ENCODE measurements around the gene RBM45. TPM values are rescaled to one million over a fixed set of nuclear protein-coding genes. Genes with fewer than 3 reads are reported as not detected.
A peak's percentile ranks its signal among the peaks of the same experiment; 100 is the strongest.
"Not testable (repeated sequence)": the region's sequence is repeated elsewhere in the genome, so short reads cannot be mapped to it uniquely, and the experiment has no call there.

The RBM45 gene, protein sequence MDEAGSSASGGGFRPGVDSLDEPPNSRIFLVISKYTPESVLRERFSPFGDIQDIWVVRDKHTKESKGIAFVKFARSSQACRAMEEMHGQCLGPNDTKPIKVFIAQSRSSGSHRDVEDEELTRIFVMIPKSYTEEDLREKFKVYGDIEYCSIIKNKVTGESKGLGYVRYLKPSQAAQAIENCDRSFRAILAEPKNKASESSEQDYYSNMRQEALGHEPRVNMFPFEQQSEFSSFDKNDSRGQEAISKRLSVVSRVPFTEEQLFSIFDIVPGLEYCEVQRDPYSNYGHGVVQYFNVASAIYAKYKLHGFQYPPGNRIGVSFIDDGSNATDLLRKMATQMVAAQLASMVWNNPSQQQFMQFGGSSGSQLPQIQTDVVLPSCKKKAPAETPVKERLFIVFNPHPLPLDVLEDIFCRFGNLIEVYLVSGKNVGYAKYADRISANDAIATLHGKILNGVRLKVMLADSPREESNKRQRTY
- total RNA-seq = 21.2 and 24.0 TPM in 2 replicates

DNA sequence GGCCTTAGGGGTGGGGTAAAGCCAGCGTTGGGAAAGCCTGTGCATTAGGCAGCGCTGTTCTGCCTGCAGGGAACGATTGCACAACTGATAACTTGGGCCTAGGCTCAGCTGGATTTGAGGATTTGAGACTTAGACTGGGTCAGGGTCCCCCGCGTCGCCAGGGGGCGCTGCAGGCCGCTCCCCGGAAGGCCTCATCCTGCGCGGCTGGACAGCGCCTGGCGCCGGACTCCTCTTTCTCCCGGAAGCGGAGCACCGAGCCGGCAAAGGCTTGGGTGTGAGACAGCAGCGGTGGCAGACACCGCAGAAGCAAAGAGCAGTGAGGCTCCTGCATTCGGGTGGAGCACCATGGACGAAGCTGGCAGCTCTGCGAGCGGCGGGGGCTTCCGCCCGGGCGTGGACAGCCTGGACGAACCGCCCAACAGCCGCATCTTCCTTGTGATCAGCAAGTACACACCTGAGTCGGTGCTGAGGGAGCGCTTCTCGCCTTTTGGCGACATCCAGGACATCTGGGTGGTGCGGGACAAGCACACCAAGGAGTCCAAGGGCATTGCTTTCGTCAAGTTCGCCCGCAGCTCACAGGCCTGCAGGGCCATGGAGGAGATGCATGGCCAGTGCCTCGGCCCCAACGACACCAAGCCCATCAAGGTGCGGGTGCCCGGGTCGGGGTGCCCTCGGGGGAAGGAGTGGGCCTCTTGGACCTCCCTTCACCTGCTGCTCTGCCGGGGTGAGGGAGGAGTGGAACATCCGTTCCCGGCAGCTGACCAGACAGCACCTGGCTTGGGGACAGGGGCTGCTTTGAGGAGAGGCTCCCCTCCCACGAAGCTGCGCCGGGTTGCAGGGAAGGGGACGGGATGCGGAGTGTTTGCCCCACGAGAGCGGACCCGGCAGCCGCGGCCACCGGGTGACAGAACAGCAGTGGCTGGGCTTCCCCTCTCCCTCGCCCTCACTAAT lies at the start of gene RBM45:
RBM45 (plus strand) TSS at position 236 of the 951 bp plus-strand sequence; CDS start at position 346, 110 bp downstream.
- DNase-seq (ENCODE audit: low read depth, low spot score) = peak; percentile 51

DNA sequence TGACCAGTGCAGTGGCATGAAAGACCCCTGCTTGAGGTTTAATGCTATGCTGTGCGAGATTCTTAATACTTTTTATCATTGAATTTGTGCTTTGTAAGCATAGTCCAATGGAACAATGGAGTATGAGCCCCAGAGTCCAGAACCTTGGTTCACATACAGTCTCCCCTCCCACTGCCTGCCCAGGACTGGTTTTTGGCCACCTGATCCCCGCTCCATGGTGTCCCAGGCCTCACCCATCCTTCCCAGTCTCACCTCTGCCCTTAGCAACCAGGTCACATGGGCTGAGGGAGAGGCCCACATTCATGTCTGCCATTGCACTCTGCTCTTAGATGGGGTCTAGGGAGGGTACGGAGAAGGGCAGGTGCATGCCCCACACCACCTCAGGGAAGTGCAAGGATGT lies 45.9 kb upstream of the RBM45 start:
- no peak for DNase-seq (ENCODE audit: low read depth, low spot score)

DNA sequence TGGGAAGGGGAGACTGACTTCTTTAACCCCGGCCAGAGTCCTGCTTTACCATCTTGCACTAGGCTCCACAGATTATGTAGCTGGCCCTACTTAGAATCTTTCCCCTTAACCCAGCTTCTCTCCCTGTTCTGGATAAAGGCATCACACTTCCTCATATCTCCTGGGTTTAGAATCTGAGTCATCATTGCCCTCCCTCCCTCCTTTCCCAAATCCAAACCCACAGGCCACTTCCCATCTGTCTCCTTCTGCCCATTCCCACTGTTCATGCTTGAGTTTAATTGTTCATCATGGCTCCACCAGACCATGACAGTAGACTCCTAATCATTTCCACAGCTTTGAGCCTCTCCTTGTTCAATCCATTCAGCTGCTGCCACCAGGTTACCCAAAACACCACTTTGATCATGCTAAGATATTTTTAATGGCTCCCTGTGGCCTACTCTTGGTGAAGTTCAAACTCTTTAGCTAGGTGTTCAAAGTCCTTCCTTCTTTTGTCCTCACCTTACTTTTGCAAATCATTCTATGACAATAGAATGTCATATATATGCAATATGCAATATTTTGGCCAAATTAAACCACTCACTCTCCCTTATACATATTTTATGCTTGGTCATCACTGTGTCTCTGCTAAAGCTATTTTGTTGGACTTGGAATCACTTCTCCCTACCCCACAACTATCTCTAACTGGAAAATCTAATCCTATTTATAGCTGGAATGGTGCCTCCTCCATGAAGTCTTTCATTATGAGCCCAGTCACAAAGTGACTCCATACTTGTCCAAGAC lies 45.2 kb upstream of the RBM45 start:
- no peak for DNase-seq (ENCODE audit: low read depth, low spot score)

DNA sequence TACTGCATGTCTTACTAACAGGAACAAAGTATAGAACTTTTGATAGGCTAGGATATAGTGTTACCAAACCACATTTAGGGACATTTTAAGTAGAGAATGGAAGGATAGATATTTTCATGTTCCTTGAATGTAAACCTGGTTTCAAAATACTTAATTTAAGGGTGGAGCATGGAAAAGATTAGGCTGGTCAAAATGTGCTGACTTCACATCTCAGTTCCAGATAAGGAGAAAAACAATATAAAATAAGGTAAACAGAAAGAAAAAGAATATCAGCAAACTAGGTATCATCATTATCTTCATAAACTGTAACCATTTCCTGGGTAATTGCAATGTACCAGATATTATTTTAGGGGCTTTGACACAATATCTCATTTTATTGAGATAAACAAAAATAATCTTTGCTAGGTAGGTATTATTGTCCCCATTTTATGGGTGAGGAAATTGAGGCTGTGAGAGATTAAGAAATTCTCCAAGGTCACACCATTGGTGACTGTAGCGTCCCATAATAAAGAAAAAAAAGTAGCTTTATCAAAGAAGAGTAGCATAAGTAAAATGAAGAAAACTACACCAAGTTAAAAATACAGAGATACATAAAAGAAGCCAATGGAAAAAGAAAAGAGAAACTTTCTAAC lies 43.3 kb upstream of the RBM45 start:
- no peak for DNase-seq (ENCODE audit: low read depth, low spot score)

DNA sequence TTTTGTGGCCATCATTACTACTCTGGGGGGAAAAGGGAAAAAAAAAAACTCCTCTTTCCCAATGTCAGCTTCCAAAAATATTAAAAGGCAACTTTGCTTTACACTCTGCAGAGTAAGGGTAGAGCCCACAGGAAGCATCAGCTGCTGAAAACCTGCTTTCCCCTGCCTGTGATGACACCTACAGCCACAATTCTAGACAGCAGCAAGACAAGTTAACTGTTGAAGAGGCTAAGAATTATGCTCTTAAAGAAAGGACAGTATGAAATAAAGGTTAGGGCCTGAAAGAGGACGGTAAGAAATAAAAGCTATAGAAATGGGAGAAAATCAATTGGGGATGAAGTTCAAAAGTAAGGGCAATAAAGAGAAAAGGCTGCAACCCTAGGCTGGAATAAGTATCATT lies 42.7 kb upstream of the RBM45 start:
- no peak for DNase-seq (ENCODE audit: low read depth, low spot score)

DNA sequence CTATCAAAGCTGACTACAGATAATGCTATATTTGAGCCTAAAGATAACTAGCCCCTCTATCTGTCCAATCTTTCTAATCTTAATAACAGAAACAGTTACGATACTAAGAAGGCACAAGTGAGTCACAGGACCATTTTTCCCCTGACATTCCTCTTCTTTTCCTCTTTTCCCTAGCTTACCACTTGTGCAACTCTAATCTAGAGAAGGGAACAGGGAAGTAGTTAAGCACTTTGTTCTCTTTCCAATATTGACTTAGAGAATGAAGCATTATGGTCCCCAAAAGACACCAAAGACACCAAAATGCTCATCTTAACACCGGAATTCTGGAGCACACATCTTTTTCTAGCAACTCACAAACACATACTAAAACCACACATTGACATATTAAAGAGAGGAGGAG lies 41.4 kb upstream of the RBM45 start:
- no peak for DNase-seq (ENCODE audit: low read depth, low spot score)

DNA sequence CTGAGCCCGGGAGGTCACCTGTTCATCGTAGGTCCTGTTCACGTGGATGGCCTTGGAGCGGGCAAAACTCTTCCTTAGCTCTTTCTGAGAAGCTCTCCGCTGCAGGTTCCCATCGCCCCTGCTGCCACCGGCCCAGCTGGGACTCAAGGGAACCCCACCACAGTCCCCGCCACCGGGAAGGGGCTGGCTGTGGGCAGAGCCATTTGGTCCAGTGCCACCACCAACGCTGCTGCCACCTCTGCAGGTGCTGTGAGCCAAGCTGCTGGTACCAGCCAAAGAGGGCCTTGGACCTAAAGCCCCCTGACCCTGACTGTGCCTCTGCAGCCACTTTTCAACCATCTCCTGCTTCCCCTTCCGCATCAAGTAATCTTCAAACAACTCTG lies 40.2 kb upstream of the RBM45 start:
- no peak for DNase-seq (ENCODE audit: low read depth, low spot score)

DNA sequence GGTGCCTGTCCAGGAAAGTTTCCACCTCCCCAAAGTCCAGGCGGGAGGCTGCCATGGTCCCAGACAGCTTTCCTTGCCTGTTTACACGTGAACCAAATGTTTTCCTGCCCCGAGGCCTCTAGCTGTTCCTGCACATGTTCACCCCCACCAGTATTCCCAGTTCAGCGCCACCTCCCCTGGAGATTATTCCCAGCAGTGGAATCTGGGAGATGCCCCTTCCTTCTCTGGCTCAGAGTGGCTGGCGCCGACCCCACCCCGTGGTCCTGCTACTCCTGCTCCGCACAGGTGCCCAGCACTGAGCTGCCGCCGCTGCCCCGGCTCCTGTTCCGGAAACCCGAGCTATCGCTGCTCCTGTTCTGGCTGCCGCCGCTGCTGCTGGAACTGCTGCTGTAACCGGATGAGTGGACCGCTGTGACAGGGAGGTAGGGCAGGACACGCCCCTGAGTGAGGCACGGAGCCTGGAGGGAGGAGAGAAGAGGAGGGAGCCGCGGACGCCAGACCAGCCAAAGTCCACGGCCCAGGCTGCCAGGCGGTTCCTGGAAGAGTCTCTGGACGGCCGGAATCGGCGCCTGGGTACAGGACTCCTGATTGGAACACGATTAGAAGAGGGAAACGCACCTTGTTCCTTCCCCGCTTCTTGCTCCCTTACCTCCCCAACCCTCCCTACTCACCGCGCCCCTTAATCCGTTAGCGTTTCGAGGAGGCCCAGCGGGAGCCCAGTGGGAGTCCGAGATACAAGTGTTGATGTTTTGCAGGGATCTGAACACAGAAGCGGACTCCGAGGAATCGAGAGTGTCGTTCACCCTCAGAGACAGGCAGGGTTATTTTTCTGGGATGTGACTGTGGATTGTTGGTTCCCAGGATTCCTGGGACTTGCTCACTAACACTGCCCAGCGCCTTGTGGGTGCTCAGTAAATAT lies 39.6 kb upstream of the RBM45 start, which contains the start of gene PDE11A:
PDE11A (minus strand) TSS at position 395 of the 919 bp plus-strand sequence; CDS start at position 55, 340 bp downstream.
- DNase-seq (ENCODE audit: low read depth, low spot score) = peak; percentile 10

DNA sequence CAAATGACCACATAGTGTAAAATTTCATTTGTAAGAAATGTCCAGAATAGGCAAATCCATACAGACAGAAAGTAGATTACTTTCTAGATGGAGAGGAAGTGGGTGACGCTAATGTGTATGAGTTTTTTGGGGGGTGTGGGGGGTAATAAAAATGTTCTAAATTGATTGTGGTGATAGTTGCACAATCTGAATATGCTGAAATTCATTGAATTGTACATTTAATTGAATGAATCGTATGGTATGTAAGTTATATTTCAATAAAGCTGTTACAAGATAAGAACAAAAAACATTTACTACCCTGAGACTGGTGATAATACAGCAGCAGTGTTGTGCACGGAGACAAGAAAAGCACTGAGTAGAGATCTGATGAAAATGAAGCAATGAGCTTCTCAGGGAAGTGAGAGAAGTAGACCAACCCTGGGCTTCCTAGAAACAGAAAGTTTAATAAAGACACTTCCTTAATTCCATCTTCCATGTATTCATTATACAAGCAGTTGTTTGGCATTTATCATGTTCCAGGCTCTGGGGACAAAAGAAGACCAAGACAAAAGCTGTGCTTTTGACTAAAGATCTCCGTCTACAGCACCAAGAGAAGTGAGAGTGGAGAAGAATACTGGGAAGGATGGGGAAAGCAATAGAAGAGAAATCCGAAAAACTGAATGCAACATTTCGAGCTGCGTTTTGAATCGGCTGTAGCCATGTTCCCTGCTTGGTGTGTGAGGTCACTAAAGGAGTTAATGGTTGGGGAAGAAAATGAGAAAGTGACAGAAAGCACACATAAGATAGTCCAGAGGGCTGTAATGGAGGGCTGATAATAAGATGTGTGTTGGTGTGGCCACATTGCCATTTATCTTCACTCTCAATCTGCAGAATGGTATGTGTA lies 37.9 kb upstream of the RBM45 start:
- no peak for DNase-seq (ENCODE audit: low read depth, low spot score)

DNA sequence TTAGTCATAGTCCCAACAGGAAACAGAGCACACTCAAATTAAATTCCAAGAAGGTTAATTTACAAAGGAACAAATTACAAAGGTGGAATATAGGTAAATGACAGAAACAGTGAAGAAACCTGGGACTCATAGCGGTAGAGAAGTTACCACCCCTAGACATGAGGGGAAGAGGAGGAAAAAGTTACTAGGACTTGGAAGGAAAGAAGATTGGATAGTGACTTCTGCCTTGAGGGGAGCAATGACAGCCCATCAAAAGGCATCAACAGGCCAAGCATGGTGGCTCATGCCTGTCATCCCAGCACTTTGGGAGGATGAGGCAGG lies 37.3 kb upstream of the RBM45 start:
- DNase-seq (ENCODE audit: low read depth, low spot score) = no peak

DNA sequence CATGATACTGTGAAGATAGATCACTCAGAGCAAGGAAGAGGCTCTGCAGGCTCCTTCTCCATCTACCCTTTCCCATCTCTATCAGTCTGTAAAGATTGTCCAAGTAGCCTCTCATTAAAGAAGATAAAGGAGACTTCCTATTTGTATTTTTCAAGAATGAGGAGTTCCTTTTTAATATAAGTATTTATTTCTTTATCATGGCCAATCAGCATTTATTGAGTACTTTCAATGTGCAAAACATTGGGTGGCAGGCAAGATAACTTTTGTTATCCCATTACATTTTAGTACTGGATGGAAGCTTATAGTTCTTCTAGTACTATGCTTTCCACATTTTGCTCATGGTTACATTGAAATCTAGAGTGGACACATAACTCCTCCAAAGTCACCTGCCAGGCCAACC lies 36.1 kb upstream of the RBM45 start:
- DNase-seq (ENCODE audit: low read depth, low spot score) = no peak

DNA sequence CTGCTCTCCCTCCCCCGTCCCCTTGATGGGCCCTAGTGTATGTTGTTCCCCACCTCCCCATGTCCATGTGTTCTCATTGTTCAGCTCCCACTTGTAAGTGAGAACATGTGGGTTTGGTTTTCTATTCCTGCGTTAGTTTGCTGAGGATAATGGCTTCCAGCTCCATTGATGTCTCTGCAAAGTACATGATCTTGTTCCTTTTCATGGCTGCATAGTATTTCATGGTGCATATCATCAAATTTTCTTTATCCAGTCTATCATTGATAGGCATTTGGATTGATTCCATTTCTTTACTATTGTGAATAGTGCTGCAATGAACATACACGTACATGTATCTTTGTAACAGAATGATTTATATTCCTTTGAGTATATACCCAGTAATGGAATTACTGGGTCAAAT lies 33.0 kb upstream of the RBM45 start:
- not testable (repeated sequence) for DNase-seq (ENCODE audit: low read depth, low spot score)

DNA sequence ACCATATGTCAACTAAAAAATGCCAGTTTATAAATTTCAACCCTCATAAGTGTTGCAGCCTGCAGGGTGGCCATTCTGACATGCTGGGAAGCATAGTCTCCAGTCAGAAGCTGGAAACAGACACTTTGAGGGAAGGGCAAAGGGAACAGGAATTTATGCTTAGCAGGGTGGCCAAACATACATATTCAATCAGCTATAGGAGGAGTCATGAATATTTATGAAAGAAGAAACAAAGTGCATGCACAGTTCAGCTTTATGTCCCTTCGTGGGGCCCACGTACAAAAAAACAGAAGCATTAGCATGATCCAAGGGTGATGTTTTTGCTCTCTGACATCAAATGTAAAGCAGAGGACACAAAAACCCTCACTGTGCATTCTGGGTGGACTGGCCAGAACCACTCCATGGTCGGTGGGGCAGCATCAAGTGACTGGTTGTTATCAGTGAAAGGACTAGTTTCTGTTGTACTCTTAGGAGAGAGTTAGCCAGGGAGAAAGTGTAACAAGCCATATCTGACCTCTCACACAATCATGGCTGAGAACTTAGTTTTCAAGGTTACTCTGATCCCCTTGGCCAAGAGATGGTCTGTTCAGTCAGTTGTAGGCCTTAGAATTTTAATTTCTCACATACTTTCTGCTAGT lies 29.7 kb upstream of the RBM45 start:
- no peak for DNase-seq (ENCODE audit: low read depth, low spot score)

DNA sequence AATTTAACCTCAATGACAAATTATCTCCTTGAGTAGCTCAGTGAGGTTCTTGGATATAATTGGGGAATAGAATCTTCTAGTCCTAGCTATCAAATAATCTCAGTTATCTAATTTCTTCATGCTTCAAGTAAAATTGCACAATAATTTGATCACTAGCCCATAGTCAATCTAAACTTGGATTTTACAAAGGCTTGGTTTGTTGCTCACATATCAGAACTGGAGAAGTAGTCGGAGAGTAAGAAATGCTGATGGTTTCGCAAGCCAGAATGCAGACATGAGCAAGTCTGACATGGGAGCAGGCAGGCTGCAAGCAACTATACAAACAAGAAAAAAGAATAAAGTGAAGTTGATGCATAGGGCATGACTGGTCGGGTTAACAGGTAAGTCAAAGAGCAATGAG lies 28.0 kb upstream of the RBM45 start:
- no peak for DNase-seq (ENCODE audit: low read depth, low spot score)

DNA sequence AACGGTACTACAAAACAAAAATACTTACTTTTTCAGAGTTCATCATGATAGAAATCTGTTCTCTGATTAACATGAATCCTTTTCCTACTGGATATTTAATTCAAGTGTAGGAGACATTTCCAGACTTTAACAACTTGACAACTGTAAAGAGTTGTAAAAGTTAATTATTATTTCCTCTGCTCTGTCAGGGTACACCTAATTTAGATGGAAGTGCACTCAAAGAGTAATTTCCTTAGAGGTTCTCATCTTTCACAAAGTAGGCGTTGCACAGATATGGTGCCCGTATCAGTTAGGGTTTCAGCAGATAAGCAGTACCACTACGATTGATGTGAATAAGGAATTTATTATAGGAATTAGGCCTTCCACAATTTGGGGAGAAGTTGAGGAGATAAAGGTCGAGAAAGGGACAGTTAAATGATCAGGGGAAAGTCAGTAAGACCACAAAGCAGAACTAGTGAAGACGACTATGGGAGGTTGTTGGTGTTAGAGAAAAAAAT lies 23.4 kb upstream of the RBM45 start:
- DNase-seq (ENCODE audit: low read depth, low spot score) = no peak

DNA sequence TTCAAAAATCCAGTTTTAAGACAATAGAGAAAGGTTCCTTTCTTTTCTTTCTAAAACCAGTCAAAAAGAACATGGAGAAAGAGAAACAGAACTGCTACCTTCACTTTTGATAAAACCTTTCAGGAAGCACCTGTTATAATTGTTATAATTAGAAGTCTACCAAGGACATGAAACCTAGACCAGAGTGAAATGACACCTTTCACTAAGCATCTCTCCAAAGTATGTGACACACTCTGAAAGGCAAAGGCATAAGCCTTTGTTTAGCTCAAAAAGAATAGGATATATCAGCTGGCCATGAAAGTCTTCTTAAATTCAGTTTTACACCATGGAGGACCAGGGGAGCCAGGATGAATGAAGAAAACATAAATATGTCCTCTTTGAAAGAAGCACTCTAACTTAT lies 18.8 kb upstream of the RBM45 start:
- DNase-seq (ENCODE audit: low read depth, low spot score) = no peak

DNA sequence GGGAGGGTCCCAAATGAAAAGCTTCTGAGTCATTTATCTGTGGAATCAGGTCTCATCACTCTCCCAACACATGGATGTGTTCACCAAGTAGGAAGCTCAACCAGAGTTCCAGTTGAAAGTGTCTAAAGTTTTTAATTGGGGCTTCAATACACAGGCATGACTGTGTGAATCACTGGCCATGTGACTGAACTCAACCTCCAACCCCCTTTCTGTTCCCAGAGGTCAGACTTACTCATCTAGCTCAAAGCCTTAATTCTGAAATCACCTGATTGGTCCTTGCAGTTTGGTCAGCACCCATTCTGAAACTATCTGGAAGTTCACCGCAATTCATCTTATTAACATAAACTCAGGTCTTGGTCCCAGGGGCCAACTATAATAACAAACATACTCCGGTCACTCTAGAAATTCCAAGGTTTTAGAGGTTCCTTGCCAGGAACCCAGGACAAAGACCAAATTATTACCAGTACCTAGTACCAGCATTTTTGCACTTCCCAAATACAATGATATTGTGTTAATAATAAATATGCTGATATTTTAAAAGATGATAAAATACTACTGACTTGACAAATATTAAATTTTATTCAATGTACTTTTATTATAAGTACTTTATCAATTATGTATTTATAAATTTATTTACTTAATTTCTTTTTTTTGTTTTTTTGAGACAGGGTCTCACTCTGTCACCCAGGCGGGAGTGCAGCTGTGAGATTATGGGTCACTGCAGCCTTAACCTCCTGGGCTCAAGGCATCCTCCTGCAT lies 10.7 kb upstream of the RBM45 start:
- DNase-seq (ENCODE audit: low read depth, low spot score) = no peak

DNA sequence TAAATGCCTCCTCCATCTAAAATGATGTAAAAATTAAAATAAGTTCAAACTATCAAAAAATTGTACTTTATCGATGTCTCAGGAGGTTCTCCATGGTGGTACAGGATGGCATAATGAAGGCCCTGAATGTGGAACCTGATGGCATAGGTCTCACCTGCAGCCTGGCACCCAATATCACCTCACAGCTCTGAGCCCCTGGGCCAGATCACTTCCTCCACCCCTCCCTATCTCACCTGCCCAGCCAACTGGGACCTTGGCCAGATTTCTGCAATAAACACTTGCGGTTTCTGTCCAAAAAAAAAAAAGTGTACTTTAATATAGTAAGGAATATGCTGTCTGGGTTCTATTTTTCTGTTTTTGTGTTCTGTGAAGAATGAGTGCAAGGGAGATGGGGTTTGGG lies 6.7 kb upstream of the RBM45 start:
- DNase-seq (ENCODE audit: low read depth, low spot score) = no peak
